GM12875 (cell line): Measurements from ENCODE around the gene DEDD2.
"Not testable (repeated sequence)": the region's sequence is repeated elsewhere in the genome, so short reads cannot be mapped to it uniquely, and the experiment has no call there.

Experiments
- H3K4me3 ChIP-seq: one replicate; pipeline ENCODE4 v1.5.1; 2011; ENCODE audit warnings: low read depth, low read length, control low read depth
- TF ChIP-seq, protein P1 (sequence below): IDR thresholded peaks from 2 replicates; pipeline ENCODE4 v1.5.1; 2011; ENCODE audit warnings: low read depth, mild to moderate bottlenecking, control low read depth, inconsistent platforms, low read length, moderate library complexity, borderline replicate concordance; ENCODE audit not compliant: insufficient read depth

DEDD2 gene, protein sequence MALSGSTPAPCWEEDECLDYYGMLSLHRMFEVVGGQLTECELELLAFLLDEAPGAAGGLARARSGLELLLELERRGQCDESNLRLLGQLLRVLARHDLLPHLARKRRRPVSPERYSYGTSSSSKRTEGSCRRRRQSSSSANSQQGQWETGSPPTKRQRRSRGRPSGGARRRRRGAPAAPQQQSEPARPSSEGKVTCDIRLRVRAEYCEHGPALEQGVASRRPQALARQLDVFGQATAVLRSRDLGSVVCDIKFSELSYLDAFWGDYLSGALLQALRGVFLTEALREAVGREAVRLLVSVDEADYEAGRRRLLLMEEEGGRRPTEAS

DNA sequence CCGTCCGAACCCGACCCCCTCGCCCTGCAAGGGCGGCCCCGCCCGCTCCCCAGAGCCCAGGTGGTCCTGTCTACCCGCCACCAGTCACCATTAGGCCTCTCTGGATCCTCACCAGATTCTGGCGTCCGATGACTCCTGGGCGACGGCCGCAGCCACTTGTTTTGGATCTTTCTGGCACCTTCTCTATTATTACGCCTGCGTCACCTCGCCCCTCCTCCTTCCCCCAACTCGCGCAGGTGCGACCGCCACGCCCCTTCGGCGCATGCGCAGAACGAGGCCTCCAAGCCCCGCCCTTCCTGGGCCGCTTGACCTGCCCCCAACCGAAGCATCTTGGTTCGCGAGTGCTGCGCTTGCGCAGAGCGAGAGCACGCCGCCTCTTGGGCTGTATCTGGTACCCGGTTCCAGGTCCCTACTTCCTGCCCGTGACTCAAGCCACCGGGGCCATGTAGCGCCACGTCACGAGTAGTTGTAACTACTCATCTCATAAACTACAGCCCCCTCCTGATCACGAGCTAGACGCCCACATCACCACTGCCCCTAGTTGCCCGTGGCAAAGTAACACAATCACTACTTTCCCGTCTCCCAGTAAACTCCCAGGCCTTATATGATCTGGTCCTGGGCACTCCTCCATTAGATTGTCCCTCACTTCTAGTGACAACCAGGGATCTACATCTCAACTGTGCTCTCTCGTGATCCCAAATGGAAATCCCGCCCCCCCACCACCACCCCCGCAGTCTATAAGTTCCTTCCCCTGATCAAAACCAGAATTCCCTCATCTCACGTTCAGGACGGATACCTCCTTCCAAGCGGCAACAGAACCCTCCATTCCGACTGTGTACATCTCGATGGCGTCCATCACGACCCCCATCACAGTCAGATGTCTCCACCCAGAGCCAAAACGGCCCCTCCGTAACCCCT, at the start of gene DEDD2:
TSS of gene DEDD2 (minus strand) at position 158 of the 918 bp plus-strand sequence. CDS start 670 bp downstream, outside the sequence.
- TF ChIP-seq, protein P1, sequence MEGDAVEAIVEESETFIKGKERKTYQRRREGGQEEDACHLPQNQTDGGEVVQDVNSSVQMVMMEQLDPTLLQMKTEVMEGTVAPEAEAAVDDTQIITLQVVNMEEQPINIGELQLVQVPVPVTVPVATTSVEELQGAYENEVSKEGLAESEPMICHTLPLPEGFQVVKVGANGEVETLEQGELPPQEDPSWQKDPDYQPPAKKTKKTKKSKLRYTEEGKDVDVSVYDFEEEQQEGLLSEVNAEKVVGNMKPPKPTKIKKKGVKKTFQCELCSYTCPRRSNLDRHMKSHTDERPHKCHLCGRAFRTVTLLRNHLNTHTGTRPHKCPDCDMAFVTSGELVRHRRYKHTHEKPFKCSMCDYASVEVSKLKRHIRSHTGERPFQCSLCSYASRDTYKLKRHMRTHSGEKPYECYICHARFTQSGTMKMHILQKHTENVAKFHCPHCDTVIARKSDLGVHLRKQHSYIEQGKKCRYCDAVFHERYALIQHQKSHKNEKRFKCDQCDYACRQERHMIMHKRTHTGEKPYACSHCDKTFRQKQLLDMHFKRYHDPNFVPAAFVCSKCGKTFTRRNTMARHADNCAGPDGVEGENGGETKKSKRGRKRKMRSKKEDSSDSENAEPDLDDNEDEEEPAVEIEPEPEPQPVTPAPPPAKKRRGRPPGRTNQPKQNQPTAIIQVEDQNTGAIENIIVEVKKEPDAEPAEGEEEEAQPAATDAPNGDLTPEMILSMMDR, result no peak
- peak within 1 kb of the TSS; percentile 57 for H3K4me3 ChIP-seq

DNA sequence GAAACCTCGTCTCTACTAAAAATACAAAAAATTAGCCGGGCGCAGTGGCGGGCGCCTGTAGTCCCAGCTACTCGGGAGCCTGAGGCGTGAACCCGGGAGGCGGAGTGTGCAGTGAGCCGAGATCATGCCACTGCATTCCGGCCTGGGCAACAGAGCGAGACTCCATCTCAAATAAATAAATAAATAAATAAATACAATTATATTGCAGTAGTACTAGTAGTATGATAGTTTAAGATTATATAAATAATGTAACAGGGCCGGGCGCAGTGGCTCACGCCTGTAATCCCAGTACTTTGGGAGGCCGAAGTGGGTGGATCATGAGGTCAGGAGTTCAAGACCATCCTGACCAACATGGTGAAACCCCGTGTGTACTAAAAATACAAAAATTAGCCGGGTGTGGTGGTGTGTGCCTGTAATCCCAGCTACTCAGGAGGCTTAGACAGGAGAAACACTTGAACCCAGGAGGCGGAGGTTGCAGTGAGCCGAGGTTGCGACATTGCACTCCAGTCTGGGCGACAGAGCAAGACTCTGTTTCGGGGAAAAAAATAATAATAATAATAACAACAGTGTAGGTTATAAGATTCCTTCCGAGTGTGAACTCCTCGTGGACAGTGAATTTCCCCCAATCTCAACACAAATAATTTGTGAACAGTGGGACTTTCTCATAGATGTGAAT, 49.6 kb upstream of the DEDD2 start:
- H3K4me3 ChIP-seq, result not testable (repeated sequence)

DNA sequence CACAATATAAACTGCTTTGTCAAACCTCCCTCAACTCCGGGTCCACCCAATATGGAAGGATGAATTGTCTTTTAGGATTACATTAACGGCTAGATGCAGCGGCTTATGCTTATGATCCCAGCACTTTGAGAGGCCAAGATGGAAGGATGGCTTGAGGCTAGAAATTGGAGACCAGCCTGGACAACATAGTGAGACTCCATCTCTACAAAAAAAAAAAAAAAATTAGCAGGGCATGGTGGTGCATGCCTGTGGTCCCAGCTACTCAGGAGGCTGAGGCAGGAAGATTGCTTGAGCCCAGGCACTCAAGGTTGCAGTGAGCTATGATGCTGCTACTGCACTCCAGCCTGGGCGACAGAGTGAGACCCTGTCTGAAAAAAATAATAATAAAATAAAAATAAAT, 48.6 kb upstream of the DEDD2 start:
- H3K4me3 ChIP-seq, result not testable (repeated sequence)

DNA sequence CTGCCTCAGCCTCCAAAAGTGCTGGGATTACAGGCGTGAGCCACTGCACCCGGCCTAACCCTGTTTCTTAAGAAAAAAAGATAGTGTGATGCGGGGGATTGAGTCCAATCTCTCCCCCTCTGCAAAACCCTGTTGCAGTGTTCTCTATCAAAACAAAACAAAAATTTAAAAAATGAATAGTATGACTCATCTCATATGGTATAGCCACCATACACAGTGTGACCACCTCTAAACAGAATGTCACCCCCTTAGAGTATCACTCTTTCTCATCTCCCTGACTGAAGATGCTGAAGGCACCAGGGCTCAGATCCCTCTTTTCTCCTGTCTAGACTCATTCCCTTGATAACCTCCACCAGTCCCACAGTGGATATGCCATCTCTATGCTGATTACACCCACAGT, 44.3 kb upstream of the DEDD2 start:
- TF ChIP-seq, protein P1, result no peak
- no peak overlapping the region for H3K4me3 ChIP-seq

DNA sequence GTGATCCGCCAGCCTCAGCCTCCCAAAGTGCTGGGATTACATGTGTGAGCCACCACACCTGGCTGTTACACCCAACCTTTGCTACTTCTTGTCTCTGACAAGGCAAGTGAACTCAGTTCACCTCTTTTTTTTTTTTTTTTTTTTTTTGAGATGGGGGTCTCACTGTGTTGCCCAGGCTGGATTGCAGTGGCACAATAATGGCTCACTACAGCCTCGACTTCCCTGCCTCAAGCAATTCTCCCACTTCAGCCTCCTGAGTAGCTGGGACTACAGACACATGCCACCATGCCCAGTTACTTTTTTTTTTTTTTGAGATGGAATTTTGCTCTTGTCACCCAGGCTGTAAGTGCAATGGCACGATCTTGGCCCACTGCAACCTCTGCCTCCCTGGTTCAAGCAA, 40.4 kb upstream of the DEDD2 start:
- H3K4me3 ChIP-seq, result not testable (repeated sequence)

DNA sequence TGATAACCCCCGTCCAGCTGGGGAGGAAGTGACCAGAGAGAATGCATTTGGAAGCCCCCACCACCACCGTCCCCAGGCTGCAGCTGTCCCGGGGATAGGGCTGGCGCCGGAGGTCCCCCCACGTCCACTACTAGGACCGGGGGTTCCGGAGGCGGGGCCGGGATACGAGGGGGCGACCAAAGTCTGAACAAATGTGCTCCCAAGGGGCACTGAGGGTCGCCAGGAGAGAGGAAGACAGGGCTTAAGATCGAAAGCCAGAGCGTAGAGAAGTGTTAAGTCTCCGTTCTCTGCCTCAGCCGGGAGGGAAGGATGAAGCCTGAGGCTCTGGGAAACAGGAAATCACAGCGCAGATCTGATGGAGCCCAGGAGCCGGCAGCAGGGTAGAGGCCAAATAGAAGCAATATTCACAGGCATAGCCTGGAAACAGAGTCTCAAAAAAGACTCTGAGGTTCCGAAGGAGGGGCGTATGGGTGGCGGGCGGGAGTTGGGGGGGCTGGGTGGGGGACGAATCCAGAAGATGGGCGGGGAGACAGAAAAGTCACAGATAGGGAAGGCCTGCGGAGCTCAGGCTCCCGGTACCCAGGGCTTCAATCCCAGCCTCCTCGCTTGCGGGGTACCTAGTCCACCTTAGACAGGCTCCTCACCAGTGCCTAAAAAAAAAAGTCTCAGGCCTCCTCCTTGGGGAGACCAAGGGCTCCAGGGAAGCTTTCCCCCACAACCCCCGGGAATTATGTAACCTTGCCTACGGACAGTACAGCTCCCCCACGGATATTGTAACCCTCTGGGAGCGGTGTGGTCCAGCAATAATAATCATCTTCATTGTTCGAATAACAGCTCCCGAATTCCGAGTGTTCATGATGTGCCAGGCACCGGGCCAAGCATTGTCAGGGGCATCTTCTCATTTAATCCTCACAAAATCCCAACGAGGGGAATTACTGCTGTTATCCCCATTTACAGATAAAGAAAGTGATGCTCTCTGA, 38.6 kb upstream of the DEDD2 start:
- H3K4me3 ChIP-seq, result peak overlapping the region; percentile 95
- TF ChIP-seq, protein P1, result no peak

DNA sequence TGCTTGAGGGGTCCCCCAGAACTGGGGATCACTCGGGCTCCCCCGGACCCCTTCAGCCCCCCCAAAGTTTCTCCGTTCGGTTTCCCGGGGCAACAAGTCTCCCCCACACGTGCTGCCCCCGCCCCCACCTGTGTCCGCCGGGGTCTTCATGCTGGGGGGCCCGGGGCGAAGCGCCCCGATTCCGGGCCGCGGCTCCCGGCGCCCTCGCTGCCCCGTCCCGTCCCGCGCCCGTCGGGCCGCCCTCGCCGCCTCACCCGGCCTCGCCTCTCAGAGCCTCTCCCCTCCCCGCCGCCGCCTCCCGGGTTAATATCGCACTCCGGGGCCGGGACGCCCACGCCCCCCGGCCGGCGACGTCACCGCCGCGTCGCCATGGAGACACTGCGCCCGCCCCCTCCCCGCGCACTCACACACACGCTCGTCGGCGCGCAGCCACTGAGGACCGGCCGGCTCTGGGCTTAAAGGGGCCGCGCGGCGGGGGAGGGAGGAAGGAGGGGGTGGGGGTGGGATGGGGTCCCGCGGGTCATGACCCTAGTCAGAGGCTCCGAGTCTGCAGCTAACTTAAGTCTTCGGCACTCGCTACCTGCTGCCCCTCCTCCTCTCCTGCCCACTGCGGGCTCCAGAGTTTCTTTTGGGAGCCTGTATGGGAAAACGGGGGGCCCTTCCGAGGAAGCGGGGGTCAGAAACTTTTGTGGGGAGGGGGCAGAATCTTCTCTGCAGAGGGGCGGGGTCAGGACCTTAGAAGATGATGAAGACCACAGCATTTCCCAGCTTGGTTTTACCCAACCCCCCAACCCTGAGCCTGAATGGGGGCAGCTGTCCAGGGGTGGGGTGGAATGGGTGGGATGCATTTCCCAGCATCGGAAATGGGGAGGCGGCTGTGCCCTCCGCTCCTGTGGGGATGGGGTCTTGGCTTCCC, 37.6 kb upstream of the DEDD2 start, which contains the start of gene ERF:
TSS of gene ERF (minus strand) at position 279 of the 916 bp plus-strand sequence. CDS start at position 150, 129 bp downstream.
- peak within 1 kb of the TSS; percentile 95 for H3K4me3 ChIP-seq
- TF ChIP-seq, protein P1, result no peak
